GM23338 (cell line): ENCODE measurements around the gene PLCH2. TPM values are rescaled to one million over a fixed set of nuclear protein-coding genes. Genes with fewer than 3 reads are reported as not detected.
A peak's percentile ranks its signal among the peaks of the same experiment; 100 is the strongest.

Experiments used
- ATAC-seq: fragments of 200-7000 bp; cut with Tn5 transposase; 3 replicates; pipeline ENCODE4 v1.9.1; 2020
- DNase-seq: peaks from one replicate; pipeline ENCODE4 v3.0.0-alpha.2; 2015; ENCODE audit warnings: low spot score
- H2AFZ ChIP-seq: fragments of 200-600 bp; sonication (generic); 2 replicates; pipeline ENCODE4 v1.8.0; 2016; ENCODE audit warnings: antibody characterized with exemption, mild to moderate bottlenecking, moderate library complexity
- H3F3A ChIP-seq: fragments of 200-600 bp; sonication (generic); replicated peaks from 2 replicates; pipeline ENCODE4 v1.8.0; 2017; ENCODE audit warnings: antibody characterized with exemption, mixed run types, low read depth
- H3K27ac ChIP-seq: fragments of 200-600 bp; sonication (generic); 2 replicates; pipeline ENCODE4 v1.6.1; 2016; ENCODE audit warnings: low read depth
- H3K27me3 ChIP-seq: fragments of 200-600 bp; sonication (generic); 2 replicates; pipeline ENCODE4 v1.8.0; 2016; ENCODE audit warnings: mild to moderate bottlenecking, mixed run types, moderate library complexity; ENCODE audit not compliant: insufficient read depth
- H3K36me3 ChIP-seq: fragments of 200-600 bp; sonication (generic); 2 replicates; pipeline ENCODE4 v1.8.0; 2016; ENCODE audit warnings: mild to moderate bottlenecking; ENCODE audit not compliant: insufficient read depth
- H3K4me1 ChIP-seq: fragments of 200-600 bp; sonication (generic); 2 replicates; pipeline ENCODE4 v1.8.0; 2016; ENCODE audit warnings: mild to moderate bottlenecking, moderate library complexity; ENCODE audit not compliant: insufficient read depth
- H3K4me2 ChIP-seq: fragments of 200-600 bp; sonication (generic); 2 replicates; pipeline ENCODE4 v1.7.1; 2017; ENCODE audit warnings: mixed run types
- H3K4me3 ChIP-seq: fragments of 200-600 bp; sonication (generic); 2 replicates; pipeline ENCODE4 v1.6.1; 2016; ENCODE audit warnings: mixed run types
- H3K79me2 ChIP-seq: fragments of 200-600 bp; sonication (generic); replicated peaks from 2 replicates; pipeline ENCODE4 v1.8.0; 2017; ENCODE audit warnings: mild to moderate bottlenecking; ENCODE audit not compliant: insufficient read depth
- H3K9me2 ChIP-seq: fragments of 200-600 bp; sonication (generic); 2 replicates; pipeline ENCODE4 v1.8.0; 2017; ENCODE audit not compliant: insufficient read depth
- H4K20me1 ChIP-seq: fragments of 200-600 bp; sonication (generic); replicated peaks from 2 replicates; pipeline ENCODE4 v1.8.0; 2017; ENCODE audit warnings: mild to moderate bottlenecking; ENCODE audit not compliant: insufficient read depth
- H3K27ac Mint-ChIP-seq: 2 replicates; pipeline ENCODE4 v1.8.0; 2020; ENCODE audit warnings: inconsistent platforms, mild to moderate bottlenecking, moderate library complexity, mixed read lengths
- H3K27me3 Mint-ChIP-seq: 3 replicates; pipeline ENCODE4 v1.8.0; 2022; ENCODE audit warnings: low read depth, mild to moderate bottlenecking, moderate library complexity, mixed read lengths, inconsistent platforms; ENCODE audit not compliant: insufficient read depth, poor library complexity
- H3K36me3 Mint-ChIP-seq: 3 replicates; pipeline ENCODE4 v1.8.0; 2021; ENCODE audit warnings: low read depth, mild to moderate bottlenecking, inconsistent platforms, moderate library complexity, mixed read lengths
- H3K4me1 Mint-ChIP-seq: 3 replicates; pipeline ENCODE4 v1.8.0; 2020; ENCODE audit warnings: mild to moderate bottlenecking, inconsistent platforms, mixed read lengths
- H3K4me3 Mint-ChIP-seq: 3 replicates; pipeline ENCODE4 v1.8.0; 2021; ENCODE audit warnings: moderate library complexity, mild to moderate bottlenecking, inconsistent platforms, mixed read lengths
- H3K9me3 Mint-ChIP-seq: 3 replicates; pipeline ENCODE4 v1.8.0; 2020; ENCODE audit warnings: moderate library complexity, mild to moderate bottlenecking, inconsistent platforms, mixed read lengths
- EZH2phosphoT487 ChIP-seq: fragments of 200-600 bp; sonication (generic); IDR thresholded peaks from one replicate; pipeline ENCODE4 v1.8.1; 2018; ENCODE audit warnings: antibody characterized with exemption; ENCODE audit not compliant: unreplicated experiment
- JUNB ChIP-seq: IDR thresholded peaks from one replicate; pipeline ENCODE4 v1.6.1; 2016; ENCODE audit warnings: antibody characterized with exemption; ENCODE audit not compliant: unreplicated experiment
- NANOG ChIP-seq: IDR thresholded peaks from 2 replicates; pipeline ENCODE4 v1.6.1; 2016; ENCODE audit warnings: antibody characterized with exemption, borderline replicate concordance
- POLR2AphosphoS5 ChIP-seq: IDR thresholded peaks from 2 replicates; pipeline ENCODE4 v1.6.1; 2016; ENCODE audit warnings: antibody characterized with exemption, low read depth
- STAT1 ChIP-seq: IDR thresholded peaks from one replicate; pipeline ENCODE4 v1.6.1; 2016; ENCODE audit warnings: antibody characterized with exemption; ENCODE audit not compliant: unreplicated experiment
- ZNF331 ChIP-seq: fragments of 250-450 bp; sonication (Bioruptor Pico); IDR thresholded peaks from 2 replicates; pipeline ENCODE4 v1.5.0; 2020; ENCODE audit warnings: low read depth, mild to moderate bottlenecking, moderate library complexity
- polyA plus RNA-seq: library from polyadenylated mRNA; unstranded; fragments of >200 nt; fragmentation: Nextera tagmentation; extraction: Ambion mirVana; gene quantifications from 2 replicates; pipeline ENCODE4 v1.2.1, GENCODE V29; 2016
- total RNA-seq: library from RNA; depleted of rRNA; stranded (reverse); fragments of >200 nt; shearing (Covaris generic); gene quantifications from 2 replicates; pipeline ENCODE4 v1.2.3, GENCODE V29; 2014
- TF ChIP-seq, protein P1 (sequence below): IDR thresholded peaks from 2 replicates; pipeline ENCODE4 v1.6.1; 2016; ENCODE audit warnings: antibody characterized with exemption
- TF ChIP-seq, protein P2 (sequence below), 2 experiments: fragments of 200-600 bp in 1 of 2; sonication (generic) in 1 of 2; conservative IDR thresholded peaks; 2 replicates each; pipeline versions ENCODE4 v1.5.1 to v1.6.1; 2016 to 2017; ENCODE audit warnings: antibody characterized with exemption in 2 of 2, low read depth in 2 of 2, mild to moderate bottlenecking in 2 of 2, moderate library complexity in 1 of 2

PLCH2 gene
- total and polyA plus RNA-seq, 2 experiments from 2014 or later: 0.31 TPM; not detected in 1

DNA sequence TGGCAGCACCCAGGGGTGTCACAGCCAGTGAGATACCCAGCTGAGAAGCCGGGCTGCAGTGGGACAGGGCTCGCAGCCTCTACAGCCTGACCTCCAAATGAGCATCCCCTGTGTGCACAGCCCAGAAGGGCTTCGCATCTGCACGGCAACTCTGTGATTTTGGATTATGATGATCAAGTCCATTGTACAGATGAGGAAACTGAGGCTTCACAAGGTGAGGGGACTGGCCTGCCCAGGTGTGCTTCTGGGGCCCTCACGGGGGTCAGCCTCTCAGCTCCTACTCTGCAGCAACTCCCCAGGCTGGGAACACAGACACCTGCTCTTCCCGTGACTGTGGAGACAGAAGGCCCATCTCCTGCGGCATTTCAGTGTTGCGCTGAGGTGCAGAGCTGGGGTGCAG, 62.8 kb downstream of the PLCH2 start (continued):
- TF ChIP-seq, protein P1, sequence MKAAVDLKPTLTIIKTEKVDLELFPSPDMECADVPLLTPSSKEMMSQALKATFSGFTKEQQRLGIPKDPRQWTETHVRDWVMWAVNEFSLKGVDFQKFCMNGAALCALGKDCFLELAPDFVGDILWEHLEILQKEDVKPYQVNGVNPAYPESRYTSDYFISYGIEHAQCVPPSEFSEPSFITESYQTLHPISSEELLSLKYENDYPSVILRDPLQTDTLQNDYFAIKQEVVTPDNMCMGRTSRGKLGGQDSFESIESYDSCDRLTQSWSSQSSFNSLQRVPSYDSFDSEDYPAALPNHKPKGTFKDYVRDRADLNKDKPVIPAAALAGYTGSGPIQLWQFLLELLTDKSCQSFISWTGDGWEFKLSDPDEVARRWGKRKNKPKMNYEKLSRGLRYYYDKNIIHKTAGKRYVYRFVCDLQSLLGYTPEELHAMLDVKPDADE: no peak
- TF ChIP-seq ZNF331 (CRISPR knock-in tag): no peak

DNA sequence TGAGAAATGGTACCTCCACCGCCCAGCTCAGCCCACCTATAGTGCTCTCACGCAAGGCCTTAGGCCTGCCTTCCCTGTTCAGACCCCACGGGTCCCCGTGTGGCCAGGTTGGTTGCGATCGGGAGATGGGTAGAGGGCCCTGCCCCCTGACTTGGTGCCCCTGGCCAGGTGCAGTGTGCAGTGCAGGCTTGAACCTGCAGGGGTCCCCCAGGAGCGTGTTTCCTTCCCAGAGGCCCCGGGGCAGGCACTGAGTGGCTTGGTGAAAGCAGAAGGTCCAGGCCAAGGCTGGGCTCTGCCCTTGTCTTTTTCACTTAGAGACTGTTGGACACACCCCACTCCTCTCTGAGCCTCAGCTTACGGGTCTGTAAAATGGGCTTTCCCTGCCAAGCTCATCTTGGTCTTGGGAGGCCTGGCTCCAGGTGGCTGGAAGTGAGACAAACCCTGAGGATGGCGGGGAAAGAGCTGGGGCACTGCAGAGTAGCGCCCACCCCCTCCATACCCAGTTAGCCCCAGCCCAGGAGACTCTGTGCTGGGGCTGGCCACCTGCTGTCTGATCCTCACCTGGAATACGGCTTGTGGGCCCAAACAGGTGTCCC, 63.3 kb downstream of the PLCH2 start:
- peak; percentile 54 for ATAC-seq
- Mint-ChIP-seq H3K27ac (no peak overlapping the region), H3K27me3 (peaks cover 27% of the 10 kb centered on the region), H3K9me3 (no peaks in the 10 kb centered on the region), H3K36me3 (no peaks in the 10 kb centered on the region), H3K4me1 (peaks cover 13% of the 10 kb centered on the region), H3K4me3 (no peak overlapping the region)
- H3K4me2 ChIP-seq: no peak overlapping the region
- TF ChIP-seq STAT1: no peak
- TF ChIP-seq, protein P2, sequence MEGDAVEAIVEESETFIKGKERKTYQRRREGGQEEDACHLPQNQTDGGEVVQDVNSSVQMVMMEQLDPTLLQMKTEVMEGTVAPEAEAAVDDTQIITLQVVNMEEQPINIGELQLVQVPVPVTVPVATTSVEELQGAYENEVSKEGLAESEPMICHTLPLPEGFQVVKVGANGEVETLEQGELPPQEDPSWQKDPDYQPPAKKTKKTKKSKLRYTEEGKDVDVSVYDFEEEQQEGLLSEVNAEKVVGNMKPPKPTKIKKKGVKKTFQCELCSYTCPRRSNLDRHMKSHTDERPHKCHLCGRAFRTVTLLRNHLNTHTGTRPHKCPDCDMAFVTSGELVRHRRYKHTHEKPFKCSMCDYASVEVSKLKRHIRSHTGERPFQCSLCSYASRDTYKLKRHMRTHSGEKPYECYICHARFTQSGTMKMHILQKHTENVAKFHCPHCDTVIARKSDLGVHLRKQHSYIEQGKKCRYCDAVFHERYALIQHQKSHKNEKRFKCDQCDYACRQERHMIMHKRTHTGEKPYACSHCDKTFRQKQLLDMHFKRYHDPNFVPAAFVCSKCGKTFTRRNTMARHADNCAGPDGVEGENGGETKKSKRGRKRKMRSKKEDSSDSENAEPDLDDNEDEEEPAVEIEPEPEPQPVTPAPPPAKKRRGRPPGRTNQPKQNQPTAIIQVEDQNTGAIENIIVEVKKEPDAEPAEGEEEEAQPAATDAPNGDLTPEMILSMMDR (conservative IDR thresholded peaks at IDR 0.05; ENCODE audit: low read depth in 2 of 2): peak; percentile 50 to 55
- no peaks in the 10 kb centered on the region for H4K20me1 ChIP-seq
- peaks cover 25% of the 10 kb centered on the region for H3K27me3 ChIP-seq
- peaks cover 17% of the 10 kb centered on the region for H3K4me1 ChIP-seq
- H2AFZ ChIP-seq: no peak overlapping the region
- no peak overlapping the region for H3K27ac ChIP-seq
- H3K36me3 ChIP-seq: no peaks in the 10 kb centered on the region
- H3K4me3 ChIP-seq: no peak overlapping the region
- peak; percentile 74 for DNase-seq
- no peaks in the 10 kb centered on the region for H3K9me2 ChIP-seq
- no peaks in the 10 kb centered on the region for H3K79me2 ChIP-seq
- H3F3A ChIP-seq: 0 out of 2 replicates have a peak, but pooled peaks cover 3% of the 10 kb centered on the region

DNA sequence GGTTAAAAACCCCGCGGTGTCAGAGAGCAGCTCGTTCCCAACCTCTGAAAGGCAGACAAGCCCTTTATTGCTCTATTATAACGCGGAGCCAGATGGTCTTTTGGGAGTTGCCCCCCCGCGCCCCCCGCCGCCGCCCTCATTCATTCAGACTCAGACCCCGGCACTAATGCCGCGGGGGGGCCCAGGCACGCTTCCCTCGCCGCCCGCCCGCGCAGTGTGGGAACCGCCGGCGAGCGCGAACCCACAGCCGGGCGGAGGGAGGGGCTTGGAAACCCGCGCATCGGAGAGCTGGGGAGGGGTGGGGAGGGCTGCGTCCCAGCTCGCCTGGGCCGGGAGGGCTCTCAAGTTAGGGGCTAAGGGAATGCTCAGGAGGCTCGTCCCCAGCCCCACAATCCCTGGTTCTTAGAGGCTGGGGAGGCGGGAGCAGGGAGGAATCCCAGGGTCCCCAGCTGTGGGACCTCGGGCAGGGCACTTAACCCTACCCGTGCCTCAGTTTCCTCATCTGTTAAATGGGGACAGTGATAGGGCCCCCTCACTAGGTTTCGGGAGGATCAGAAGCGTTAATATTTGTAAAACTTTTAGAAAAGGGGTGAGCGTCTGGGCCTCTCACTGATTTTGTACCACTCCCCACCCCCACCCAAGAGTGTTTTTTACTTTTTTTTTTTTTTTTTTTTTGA, 64.9 kb downstream of the PLCH2 start:
- Mint-ChIP-seq H3K4me1 (peaks cover 4% of the 10 kb centered on the region; the same call in 1 of the 3 replicates), H3K9me3 (no peaks in the 10 kb centered on the region), H3K27me3 (peaks cover 27% of the 10 kb centered on the region), H3K36me3 (no peaks in the 10 kb centered on the region), H3K4me3 (peak overlapping the region; percentile 59), H3K27ac (no peak overlapping the region)
- Histone ChIP-seq H3K36me3 (no peaks in the 10 kb centered on the region), H4K20me1 (no peaks in the 10 kb centered on the region), H3K4me3 (peak overlapping the region; percentile 57), H3K27me3 (peaks cover 15% of the 10 kb centered on the region; the same call in 1 of the 2 replicates), H3K79me2 (no peaks in the 10 kb centered on the region), H3K27ac (no peak overlapping the region), H3K9me2 (no peaks in the 10 kb centered on the region), H3K4me1 (peaks cover 9% of the 10 kb centered on the region; the same call in 1 of the 2 replicates), H3K4me2 (peak overlapping the region; percentile 76), H2AFZ (no peak overlapping the region), H3F3A (0 out of 2 replicates have a peak, but pooled peaks cover 3% of the 10 kb centered on the region)
- ATAC-seq (peak; percentile 10), DNase-seq (peak; percentile 60)
- TF ChIP-seq POLR2AphosphoS5 (no peak), EZH2phosphoT487 (no peak), NANOG (no peak), JUNB (no peak)
- TF ChIP-seq, protein P1: no peak
